GM18951 (cell line): ENCODE measurements around the gene OR4E2.
"Not testable (repeated sequence)": the region's sequence is repeated elsewhere in the genome, so short reads cannot be mapped to it uniquely, and the experiment has no call there.

Experiments used
- POLR2A ChIP-seq: IDR thresholded peaks from 4 replicates; pipeline ENCODE4 v1.6.1; 2011; ENCODE audit warnings: mild to moderate bottlenecking; ENCODE audit not compliant: insufficient read length, insufficient read depth; ENCODE audit errors: extremely low read depth
- in situ Hi-C: fragments of 300-500 bp; cut with MboI; formaldehyde crosslinking; loops from one replicate; pipeline ENCODE4 v1.12.0; 2022; ENCODE audit warnings: low sequenced_read_pairs, mixed read lengths, inconsistent platforms; ENCODE audit not compliant: unreplicated experiment

The OR4E2 gene

GRCh38 chr14:21668377-21668776 lies 14.7 kb downstream of the OR4E2 start:
- in situ Hi-C loops: no loop called here
- no peak for TF ChIP-seq POLR2A

- TF ChIP-seq POLR2A: no peak
- in situ Hi-C loops: no loop called here
Measured at GRCh38 chr14:21669284-21669683, 15.6 kb downstream of the OR4E2 start.

- TF ChIP-seq POLR2A: no peak
Measured at GRCh38 chr14:21671371-21671770, 17.7 kb downstream of the OR4E2 start.

GRCh38 chr14:21672116-21672515 lies 18.5 kb downstream of the OR4E2 start:
- in situ Hi-C loops: no loop called here
- TF ChIP-seq POLR2A: no peak

More at GRCh38 chr14:21671371-21671770, 17.7 kb downstream of the OR4E2 start:
- in situ Hi-C loops: no loop called here

GRCh38 chr14:21673718-21674117 lies 20.1 kb downstream of the OR4E2 start, which contains the start of gene OR4E1:
OR4E1 (minus strand) TSS chr14:21673818; CDS start chr14:21670935, 2,883 bp downstream.
- in situ Hi-C loops: no loop called here
- TF ChIP-seq POLR2A: no peak

GRCh38 chr14:21675566-21675965 lies 21.9 kb downstream of the OR4E2 start:
- no peak for TF ChIP-seq POLR2A
- in situ Hi-C loops: no loop called here

GRCh38 chr14:21680072-21680471 lies 26.4 kb downstream of the OR4E2 start:
- in situ Hi-C loops: no loop called here
- TF ChIP-seq POLR2A: no peak

GRCh38 chr14:21686468-21686867 lies 32.8 kb downstream of the OR4E2 start:
- in situ Hi-C loops: no loop called here
- TF ChIP-seq POLR2A: no peak

GRCh38 chr14:21694425-21694824 lies 40.8 kb downstream of the OR4E2 start:
- in situ Hi-C loops: no loop called here

GRCh38 chr14:21697662-21698061 lies 44.0 kb downstream of the OR4E2 start:
- in situ Hi-C loops: not testable (repeated sequence)

More at GRCh38 chr14:21694425-21694824, 40.8 kb downstream of the OR4E2 start:
- no peak for TF ChIP-seq POLR2A

GRCh38 chr14:21698538-21698937 lies 44.9 kb downstream of the OR4E2 start:
- in situ Hi-C loops: not testable (repeated sequence)

GRCh38 chr14:21699551-21699950 lies 45.9 kb downstream of the OR4E2 start:
- in situ Hi-C loops: no loop called here
- TF ChIP-seq POLR2A: no peak

- TF ChIP-seq POLR2A: no peak
- in situ Hi-C loops: no loop called here
Measured at GRCh38 chr14:21702316-21702715, 48.7 kb downstream of the OR4E2 start.

GRCh38 chr14:21703357-21704326 lies 50.0 kb downstream of the OR4E2 start:
- in situ Hi-C loops: no loop called here
- TF ChIP-seq POLR2A: no peak
